A673 (cell line): Measurements from ENCODE around the gene CCNI.

Experiments used
- CTCF ChIP-seq: fragments of 300-800, 200-600 bp; sonication (generic); conservative IDR thresholded peaks from 2 replicates; pipeline ENCODE4 v1.5.1; 2017; ENCODE audit warnings: low read depth, mild to moderate bottlenecking, antibody characterized with exemption, low read length, moderate library complexity, mixed read lengths
- EZH2 ChIP-seq: fragments of 200-600 bp; sonication (generic); IDR thresholded peaks from 2 replicates; pipeline ENCODE4 v1.6.1; 2017; ENCODE audit warnings: borderline replicate concordance, low read depth, mild to moderate bottlenecking, mixed read lengths, antibody characterized with exemption, low read length; ENCODE audit not compliant: poor library complexity, severe bottlenecking

- TF ChIP-seq CTCF (no peak), EZH2 (no peak)
Observed at GRCh38 chr4:77040854-77041725, 34.7 kb downstream of the CCNI start.
